Ascending aorta (tissue), 2 donors: ENCODE results near the gene SSH2. TPM values are rescaled to one million over a fixed set of nuclear protein-coding genes. Genes with fewer than 3 reads are reported as not detected.

Source experiments
- DNase-seq, 2 donors: peaks; one replicate each; pipeline ENCODE4 v3.0.0-alpha.2; 2019; ENCODE audit warnings: low spot score in 2 of 2
- H3K27ac ChIP-seq, 2 donors: fragments of 200-600 bp; sonication (generic); one replicate each; pipeline ENCODE4 v1.5.1; 2016 to 2017; ENCODE audit warnings: mild to moderate bottlenecking in 1 of 2
- H3K27me3 ChIP-seq: fragments of 200-600 bp; sonication (generic); one replicate; pipeline ENCODE4 v1.5.1; 2017
- H3K36me3 ChIP-seq, 2 donors: fragments of 200-600 bp; sonication (generic); one replicate each; pipeline ENCODE4 v1.5.1; 2016
- H3K4me1 ChIP-seq, 2 donors: fragments of 200-600 bp; sonication (generic); one replicate each; pipeline ENCODE4 v1.5.1; 2016 to 2017; ENCODE audit warnings: mild to moderate bottlenecking in 1 of 2
- H3K4me3 ChIP-seq, 2 donors: fragments of 200-600 bp; sonication (generic); one replicate each; pipeline ENCODE4 v1.5.1; 2016 to 2017; ENCODE audit warnings: mild to moderate bottlenecking in 1 of 2
- H3K9me3 ChIP-seq, 2 donors: fragments of 200-600 bp; sonication (generic); one replicate each; pipeline ENCODE4 v1.5.1; 2016
- intact Hi-C: fragments of 100-400 bp; cut with DNase I; formaldehyde crosslinking; loops from one replicate; pipeline ENCODE4 v1.15.1; 2023
- total RNA-seq: library from RNA; depleted of rRNA; stranded (reverse); fragments of >200 nt; gene quantifications from one replicate; pipeline ENCODE4 v1.1.0, GENCODE V29; 2016
- TF ChIP-seq, protein P1 (sequence below), 3 experiments: fragments of 200-600 bp in 2 of 3; fragments of 450-650 bp in 1 of 3; sonication (generic) in 2 of 3; IDR thresholded peaks; one replicate each; pipeline ENCODE4 v1.5.1; 2016 to 2019; ENCODE audit warnings: antibody characterized with exemption in 3 of 3, mild to moderate bottlenecking in 1 of 3, moderate library complexity in 1 of 3

SSH2 gene
- total RNA-seq, 1 donor from 2014 or later, result 7.9 TPM

GRCh38 chr17:29758255-29758654 lies 171.8 kb downstream of the SSH2 start:
- DNase-seq, result no peak
- no peaks in the 10 kb centered on the region for H3K27me3 ChIP-seq
- H3K9me3 ChIP-seq, result no peaks in the 10 kb centered on the region
- H3K4me1 ChIP-seq, result no peaks in the 10 kb centered on the region
- H3K27ac ChIP-seq, result no peak overlapping the region
- intact Hi-C loops, result no loop called here
- H3K36me3 ChIP-seq, result no peaks in the 10 kb centered on the region
- TF ChIP-seq, protein P1, sequence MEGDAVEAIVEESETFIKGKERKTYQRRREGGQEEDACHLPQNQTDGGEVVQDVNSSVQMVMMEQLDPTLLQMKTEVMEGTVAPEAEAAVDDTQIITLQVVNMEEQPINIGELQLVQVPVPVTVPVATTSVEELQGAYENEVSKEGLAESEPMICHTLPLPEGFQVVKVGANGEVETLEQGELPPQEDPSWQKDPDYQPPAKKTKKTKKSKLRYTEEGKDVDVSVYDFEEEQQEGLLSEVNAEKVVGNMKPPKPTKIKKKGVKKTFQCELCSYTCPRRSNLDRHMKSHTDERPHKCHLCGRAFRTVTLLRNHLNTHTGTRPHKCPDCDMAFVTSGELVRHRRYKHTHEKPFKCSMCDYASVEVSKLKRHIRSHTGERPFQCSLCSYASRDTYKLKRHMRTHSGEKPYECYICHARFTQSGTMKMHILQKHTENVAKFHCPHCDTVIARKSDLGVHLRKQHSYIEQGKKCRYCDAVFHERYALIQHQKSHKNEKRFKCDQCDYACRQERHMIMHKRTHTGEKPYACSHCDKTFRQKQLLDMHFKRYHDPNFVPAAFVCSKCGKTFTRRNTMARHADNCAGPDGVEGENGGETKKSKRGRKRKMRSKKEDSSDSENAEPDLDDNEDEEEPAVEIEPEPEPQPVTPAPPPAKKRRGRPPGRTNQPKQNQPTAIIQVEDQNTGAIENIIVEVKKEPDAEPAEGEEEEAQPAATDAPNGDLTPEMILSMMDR (IDR thresholded peaks at IDR 0.05), result no peak
- no peak overlapping the region for H3K4me3 ChIP-seq

DNA sequence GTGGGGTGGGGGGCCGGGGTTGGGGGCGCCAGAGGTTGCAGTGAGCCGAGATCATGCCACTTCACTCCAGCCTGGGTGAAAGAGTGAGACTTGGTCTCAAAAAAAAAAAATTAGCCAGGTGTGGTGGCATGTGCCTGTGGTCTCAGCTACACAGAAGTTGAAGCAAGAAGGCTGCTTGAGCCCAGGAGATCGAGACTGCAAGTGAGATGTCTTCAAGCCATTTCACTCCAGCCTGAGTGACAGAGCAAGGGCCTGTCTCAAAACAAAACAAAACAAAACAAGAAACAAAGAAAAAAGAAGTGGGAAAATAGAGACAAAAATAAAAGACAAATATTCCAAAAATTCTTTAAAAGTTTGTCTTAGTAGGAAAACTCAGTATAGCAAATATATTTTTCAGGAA lies 172.2 kb downstream of the SSH2 start:
- Histone ChIP-seq H3K9me3 (no peaks in the 10 kb centered on the region), H3K36me3 (peaks cover 0 to 4% of the 10 kb centered on the region in 2 donors), H3K4me3 (no peak overlapping the region), H3K27me3 (no peaks in the 10 kb centered on the region), H3K4me1 (no peaks in the 10 kb centered on the region), H3K27ac (no peak overlapping the region)
- intact Hi-C loops, result no loop called here
- no peak for DNase-seq
- TF ChIP-seq, protein P1 (IDR thresholded peaks at IDR 0.05), result no peak

- H3K4me3 ChIP-seq, result no peak overlapping the region
- no peak overlapping the region for H3K27ac ChIP-seq
- H3K36me3 ChIP-seq, result peaks cover 0 to 4% of the 10 kb centered on the region in 2 donors
- H3K9me3 ChIP-seq, result no peaks in the 10 kb centered on the region
- intact Hi-C loops, result no loop called here
- TF ChIP-seq, protein P1 (IDR thresholded peaks at IDR 0.05), result no peak
- no peak for DNase-seq
- H3K27me3 ChIP-seq, result no peaks in the 10 kb centered on the region
- H3K4me1 ChIP-seq, result no peaks in the 10 kb centered on the region
Observed at GRCh38 chr17:29753845-29754439, 176.1 kb downstream of the SSH2 start.

DNA sequence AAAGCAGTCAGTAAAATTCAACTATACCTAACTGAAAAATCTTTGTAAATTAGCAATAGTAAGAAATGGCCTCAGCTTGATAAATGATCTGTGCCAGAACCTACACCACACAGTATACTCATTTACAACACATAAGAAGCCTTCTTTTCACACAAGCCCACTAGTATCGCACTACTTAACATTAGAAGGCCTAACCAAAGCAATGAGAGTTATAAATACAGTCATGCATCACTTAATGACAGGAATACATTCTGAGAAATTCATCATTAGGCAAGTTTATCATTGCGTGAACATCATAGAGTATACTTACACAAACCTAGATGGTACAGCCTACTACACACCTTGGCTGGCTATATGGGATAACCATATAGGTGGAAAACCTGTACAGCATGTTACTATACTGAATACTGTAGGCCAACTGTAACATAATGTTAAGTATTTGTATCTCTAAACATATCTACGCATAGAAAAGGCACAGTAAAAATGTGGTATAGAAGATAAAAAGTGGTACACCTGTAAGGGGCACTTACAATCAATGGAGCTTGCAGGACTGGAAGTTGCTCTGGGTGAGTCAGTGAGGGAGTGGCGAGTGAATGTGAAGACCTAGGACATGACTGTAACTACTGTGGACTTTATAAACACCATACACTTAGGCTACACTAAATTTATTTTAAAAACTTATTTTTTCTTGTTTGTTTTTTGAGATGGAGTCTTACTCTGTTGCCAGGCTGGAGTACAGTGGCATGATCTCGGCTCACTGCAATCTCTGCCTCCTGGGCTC lies 180.8 kb downstream of the SSH2 start:
- Histone ChIP-seq H3K36me3 (peaks cover 0 to 4% of the 10 kb centered on the region in 2 donors), H3K27ac (no peak overlapping the region), H3K9me3 (no peaks in the 10 kb centered on the region), H3K4me3 (no peak overlapping the region), H3K4me1 (no peaks in the 10 kb centered on the region), H3K27me3 (no peaks in the 10 kb centered on the region)
- intact Hi-C loops, result no loop called here
- TF ChIP-seq, protein P1 (IDR thresholded peaks at IDR 0.05), result no peak
- no peak for DNase-seq

DNA sequence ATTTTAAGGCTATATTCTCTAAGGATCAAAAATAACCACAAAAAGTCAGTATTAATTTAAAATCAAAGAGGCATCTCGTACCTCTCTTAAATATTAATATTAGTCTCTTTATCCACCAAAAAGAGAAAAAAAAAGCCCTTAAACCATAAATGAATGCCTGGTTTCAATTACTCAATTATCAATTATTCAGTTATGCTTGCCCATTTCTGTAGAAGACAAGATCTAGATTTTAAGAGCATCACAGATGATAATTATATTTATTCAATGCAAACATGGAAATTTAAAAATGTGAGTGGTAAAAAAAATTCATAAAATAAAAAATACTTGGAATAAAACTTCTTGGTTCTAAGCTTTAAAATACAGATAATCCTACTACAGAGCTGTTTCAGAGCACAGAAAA lies 181.6 kb downstream of the SSH2 start:
- no peak for DNase-seq
- H3K9me3 ChIP-seq, result no peaks in the 10 kb centered on the region
- no peak overlapping the region for H3K4me3 ChIP-seq
- intact Hi-C loops, result no loop called here
- H3K27ac ChIP-seq, result no peak overlapping the region
- H3K36me3 ChIP-seq, result peaks cover 0 to 4% of the 10 kb centered on the region in 2 donors
- H3K4me1 ChIP-seq, result no peaks in the 10 kb centered on the region
- TF ChIP-seq, protein P1 (IDR thresholded peaks at IDR 0.05), result no peak
- no peaks in the 10 kb centered on the region for H3K27me3 ChIP-seq
